ENCODE data around the gene SCAPER. TPM values are rescaled to one million over a fixed set of nuclear protein-coding genes. Genes with fewer than 3 reads are reported as not detected.

SCAPER gene
- total and polyA plus RNA-seq, 2 donors (not counting 1 experiment from before 2014, with no cell fraction given), result 8.3 to 61.6 TPM

DNA sequence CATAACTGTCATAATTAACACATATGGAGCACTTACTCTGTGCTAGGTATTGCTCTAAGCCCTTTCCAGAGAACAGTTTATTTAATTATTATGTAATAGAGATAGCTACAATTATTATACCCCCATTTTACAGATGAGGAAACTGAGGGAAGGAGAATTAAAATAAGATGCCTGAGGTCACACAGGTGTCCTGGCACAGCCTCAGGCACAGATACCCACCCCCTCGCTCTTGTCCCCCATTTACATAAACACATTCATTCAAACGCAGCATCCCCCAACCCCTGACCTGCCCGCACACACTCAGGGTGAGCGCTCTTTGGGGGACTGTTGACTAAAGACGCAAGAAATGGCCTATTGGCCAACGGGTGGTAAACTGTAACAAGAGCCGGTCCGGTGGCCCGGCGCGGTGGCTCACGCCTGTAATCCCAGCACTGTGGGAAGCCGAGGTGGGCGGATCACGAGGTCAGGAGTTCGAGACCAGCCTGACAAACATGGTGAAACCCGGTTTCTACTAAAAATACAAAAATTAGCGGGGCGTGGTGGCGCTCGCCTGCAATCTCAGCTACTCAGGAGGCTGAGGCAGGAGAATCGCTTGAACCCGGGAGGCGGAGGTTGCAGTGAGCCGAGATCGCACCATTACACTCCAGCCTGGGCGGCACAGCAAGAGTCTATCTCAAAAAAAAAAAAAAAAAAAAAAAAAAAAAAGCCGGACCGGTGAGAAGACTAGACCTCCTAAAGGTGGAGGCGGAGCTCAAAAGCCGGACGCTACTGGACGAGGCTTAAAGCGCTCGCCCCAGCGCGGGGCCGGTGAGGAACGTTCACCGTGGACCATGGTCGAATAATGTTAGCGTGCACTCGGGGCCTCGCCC, 570.5 kb downstream of the SCAPER start:
- Histone ChIP-seq H3K27me3 (replicated peaks in 1 of 4; ENCODE audit: control extremely low read depth in 1 of 4, control insufficient read depth in 3 of 4, insufficient read depth in 4 of 4, low read length in 3 of 4) (peaks cover 0 to 78% (median 50%) of the 10 kb centered on the region in 4 experiments), H3K9me3 (ENCODE audit: control extremely low read depth in 1 of 3, control insufficient read depth in 2 of 3, insufficient read depth in 1 of 3, low read length in 2 of 3) (peaks cover 0 to 50% (median 0%) of the 10 kb centered on the region in 3 donors), H3K4me3 (ENCODE audit: control extremely low read depth in 1 of 5, extremely low read depth in 1 of 5, insufficient read depth in 1 of 5, low read depth in 2 of 5, low read length in 4 of 5) (peak overlapping the region in 3 of 5 experiments; percentile 25 to 40 (median 26)), H3K79me2 (ENCODE audit: control insufficient read depth, insufficient read depth, low read length) (no peaks in the 10 kb centered on the region), H3K27ac (ENCODE audit: low read length in 2 of 2) (no peak overlapping the region), H3K4me2 (replicated peaks; ENCODE audit: low read depth, low read length, poor library complexity, severe bottlenecking) (peak overlapping the region; percentile 96), H3K36me3 (replicated peaks in 1 of 2; ENCODE audit: control extremely low read depth in 1 of 2, control insufficient read depth in 1 of 2, extremely low read depth in 1 of 2, insufficient read depth in 2 of 2, low read length in 1 of 2) (no peaks in the 10 kb centered on the region), H3K9ac (ENCODE audit: low read length) (peak overlapping the region; percentile 30), H4K20me1 (ENCODE audit: control insufficient read depth, insufficient read depth, low read length, poor library complexity, severe bottlenecking) (peaks cover 10% of the 10 kb centered on the region), H2AFZ (ENCODE audit: insufficient read depth, low read depth, low read length, poor library complexity, severe bottlenecking) (no peak overlapping the region), H3K4me1 (ENCODE audit: control insufficient read depth in 2 of 2, insufficient read depth in 2 of 2, low read length in 2 of 2) (peaks cover 47 to 48% of the 10 kb centered on the region in 2 donors)
- Mint-ChIP-seq H3K4me1 (peaks cover 41% of the 10 kb centered on the region), H3K27me3 (peaks cover 54% of the 10 kb centered on the region), H3K9me3 (ENCODE audit: insufficient read depth) (no peaks in the 10 kb centered on the region), H3K27ac (peak overlapping the region; percentile 69), H3K4me3 (peak overlapping the region; percentile 87)
- intact Hi-C loops (cut with micrococcal nuclease), result loop anchor here (1.0 kb wide), 1 partner anchor 12 kb away; no protein-coding TSS in a partner anchor
- no peak for TF ChIP-seq EZH2 (IDR thresholded peaks at IDR 0.05; ENCODE audit: borderline replicate concordance, insufficient read depth, low read depth, low read length, poor library complexity, severe bottlenecking)
- TF ChIP-seq, protein P1, sequence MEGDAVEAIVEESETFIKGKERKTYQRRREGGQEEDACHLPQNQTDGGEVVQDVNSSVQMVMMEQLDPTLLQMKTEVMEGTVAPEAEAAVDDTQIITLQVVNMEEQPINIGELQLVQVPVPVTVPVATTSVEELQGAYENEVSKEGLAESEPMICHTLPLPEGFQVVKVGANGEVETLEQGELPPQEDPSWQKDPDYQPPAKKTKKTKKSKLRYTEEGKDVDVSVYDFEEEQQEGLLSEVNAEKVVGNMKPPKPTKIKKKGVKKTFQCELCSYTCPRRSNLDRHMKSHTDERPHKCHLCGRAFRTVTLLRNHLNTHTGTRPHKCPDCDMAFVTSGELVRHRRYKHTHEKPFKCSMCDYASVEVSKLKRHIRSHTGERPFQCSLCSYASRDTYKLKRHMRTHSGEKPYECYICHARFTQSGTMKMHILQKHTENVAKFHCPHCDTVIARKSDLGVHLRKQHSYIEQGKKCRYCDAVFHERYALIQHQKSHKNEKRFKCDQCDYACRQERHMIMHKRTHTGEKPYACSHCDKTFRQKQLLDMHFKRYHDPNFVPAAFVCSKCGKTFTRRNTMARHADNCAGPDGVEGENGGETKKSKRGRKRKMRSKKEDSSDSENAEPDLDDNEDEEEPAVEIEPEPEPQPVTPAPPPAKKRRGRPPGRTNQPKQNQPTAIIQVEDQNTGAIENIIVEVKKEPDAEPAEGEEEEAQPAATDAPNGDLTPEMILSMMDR (IDR thresholded peaks at IDR 0.05), result no peak
- no peak for DNase-seq
- ChIA-PET CTCF (interaction anchor here (1.1 to 2.1 kb wide), 8 partner anchors 10 to 186 kb away, joined by 3 to 10 read pairs (median 5); no protein-coding TSS in a partner anchor), POLR2A (interaction anchor here (0.7 to 2.3 kb wide), 2 partner anchors 11 to 24 kb away, joined by 9 to 13 read pairs; no protein-coding TSS in a partner anchor)
- ATAC-seq (ENCODE audit: low read depth), result no peak
- 32% methylated on average over 37 of the region's 44 CpGs for WGBS (ENCODE audit: insufficient coverage)
